ENCODE results near the gene FOXP2. TPM values are rescaled to one million over a fixed set of nuclear protein-coding genes. Genes with fewer than 3 reads are reported as not detected.

Gene FOXP2
- total RNA-seq, 4 donors from 2014 or later, result 5.6 to 22.1 (median 6.7) TPM

- Histone ChIP-seq H3K9me3 (no peaks in the 10 kb centered on the region), H3K27ac (no peak overlapping the region), H3K4me3 (no peak overlapping the region), H3K4me1 (no peaks in the 10 kb centered on the region), H3K36me3 (no peaks in the 10 kb centered on the region), H3K27me3 (no peaks in the 10 kb centered on the region)
- WGBS, 2 donors, result 86 to 87% methylated on average over 3 of the region's 3 CpGs
- intact Hi-C loops (cut with DNase I), result no loop called here
- DNase-seq, result no peak
- no peak for TF ChIP-seq POLR2A (IDR thresholded peaks at IDR 0.05)
- TF ChIP-seq, protein P1, sequence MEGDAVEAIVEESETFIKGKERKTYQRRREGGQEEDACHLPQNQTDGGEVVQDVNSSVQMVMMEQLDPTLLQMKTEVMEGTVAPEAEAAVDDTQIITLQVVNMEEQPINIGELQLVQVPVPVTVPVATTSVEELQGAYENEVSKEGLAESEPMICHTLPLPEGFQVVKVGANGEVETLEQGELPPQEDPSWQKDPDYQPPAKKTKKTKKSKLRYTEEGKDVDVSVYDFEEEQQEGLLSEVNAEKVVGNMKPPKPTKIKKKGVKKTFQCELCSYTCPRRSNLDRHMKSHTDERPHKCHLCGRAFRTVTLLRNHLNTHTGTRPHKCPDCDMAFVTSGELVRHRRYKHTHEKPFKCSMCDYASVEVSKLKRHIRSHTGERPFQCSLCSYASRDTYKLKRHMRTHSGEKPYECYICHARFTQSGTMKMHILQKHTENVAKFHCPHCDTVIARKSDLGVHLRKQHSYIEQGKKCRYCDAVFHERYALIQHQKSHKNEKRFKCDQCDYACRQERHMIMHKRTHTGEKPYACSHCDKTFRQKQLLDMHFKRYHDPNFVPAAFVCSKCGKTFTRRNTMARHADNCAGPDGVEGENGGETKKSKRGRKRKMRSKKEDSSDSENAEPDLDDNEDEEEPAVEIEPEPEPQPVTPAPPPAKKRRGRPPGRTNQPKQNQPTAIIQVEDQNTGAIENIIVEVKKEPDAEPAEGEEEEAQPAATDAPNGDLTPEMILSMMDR (IDR thresholded peaks at IDR 0.05), result no peak
Measured at GRCh38 chr7:114700247-114700928, 285.8 kb downstream of the FOXP2 start.

DNA sequence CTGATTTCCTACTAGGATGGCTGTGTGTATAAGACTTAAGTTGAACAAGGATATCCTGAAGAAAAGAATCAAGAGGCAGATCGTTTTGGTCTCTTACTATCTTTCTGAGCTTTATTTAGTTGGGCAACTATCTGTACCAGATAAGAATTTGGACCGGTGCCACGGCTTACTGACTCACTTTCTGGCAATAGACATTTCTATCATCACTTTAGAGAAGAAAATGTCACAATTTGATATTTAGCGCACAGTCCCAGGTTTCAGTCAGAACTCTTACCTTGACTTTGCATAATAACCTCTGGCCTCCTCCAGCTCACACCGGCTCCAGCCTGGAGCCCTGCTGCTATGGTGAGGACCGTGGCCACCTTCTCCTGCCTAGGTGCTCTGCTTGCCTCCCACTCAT, 289.1 kb downstream of the FOXP2 start:
- H3K27me3 ChIP-seq, result no peaks in the 10 kb centered on the region
- intact Hi-C loops (cut with DNase I), result no loop called here
- no peak for DNase-seq
- no peak for TF ChIP-seq POLR2A (IDR thresholded peaks at IDR 0.05)
- TF ChIP-seq, protein P1 (IDR thresholded peaks at IDR 0.05), result no peak
- H3K36me3 ChIP-seq, result no peaks in the 10 kb centered on the region
- no peak overlapping the region for H3K27ac ChIP-seq
- no peaks in the 10 kb centered on the region for H3K4me1 ChIP-seq
- no peak overlapping the region for H3K4me3 ChIP-seq
- 78 to 80% methylated on average over 6 of the region's 6 CpGs for WGBS, 2 donors
- no peaks in the 10 kb centered on the region for H3K9me3 ChIP-seq

GRCh38 chr7:114708646-114709045, 294.0 kb downstream of the FOXP2 start:
- TF ChIP-seq, protein P1 (IDR thresholded peaks at IDR 0.05), result no peak
- no peak for TF ChIP-seq POLR2A (IDR thresholded peaks at IDR 0.05)
- Histone ChIP-seq H3K4me1 (no peaks in the 10 kb centered on the region), H3K36me3 (no peaks in the 10 kb centered on the region), H3K4me3 (no peak overlapping the region), H3K27me3 (no peaks in the 10 kb centered on the region), H3K27ac (no peak overlapping the region), H3K9me3 (no peaks in the 10 kb centered on the region)
- 58 to 66% methylated on average over 6 of the region's 6 CpGs for WGBS, 2 donors
- no peak for DNase-seq
- intact Hi-C loops (cut with DNase I), result no loop called here

DNA sequence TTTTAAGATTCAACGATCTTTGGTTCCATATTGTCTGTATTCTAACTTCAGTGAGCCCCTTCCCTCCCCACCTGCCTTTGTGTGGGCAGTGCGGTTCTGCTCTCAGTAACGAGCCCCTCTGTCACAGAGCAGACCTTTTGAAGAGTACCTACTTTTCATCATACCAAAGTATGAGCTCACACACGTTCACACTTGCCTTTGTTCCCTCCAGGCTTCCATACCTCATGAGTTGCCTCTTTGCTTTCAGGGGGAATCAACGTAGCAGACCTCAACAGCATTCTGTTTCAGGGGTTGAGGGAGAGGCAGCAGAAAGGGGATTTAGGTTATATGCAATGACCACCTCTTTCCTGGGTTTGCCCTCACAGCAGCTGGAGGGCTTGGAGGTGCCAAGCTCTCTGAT, 295.9 kb downstream of the FOXP2 start:
- WGBS, 2 donors, result 62 to 68% methylated on average over 4 of the region's 5 CpGs
- DNase-seq, result no peak
- TF ChIP-seq, protein P1 (IDR thresholded peaks at IDR 0.05), result no peak
- TF ChIP-seq POLR2A (IDR thresholded peaks at IDR 0.05), result no peak

DNA sequence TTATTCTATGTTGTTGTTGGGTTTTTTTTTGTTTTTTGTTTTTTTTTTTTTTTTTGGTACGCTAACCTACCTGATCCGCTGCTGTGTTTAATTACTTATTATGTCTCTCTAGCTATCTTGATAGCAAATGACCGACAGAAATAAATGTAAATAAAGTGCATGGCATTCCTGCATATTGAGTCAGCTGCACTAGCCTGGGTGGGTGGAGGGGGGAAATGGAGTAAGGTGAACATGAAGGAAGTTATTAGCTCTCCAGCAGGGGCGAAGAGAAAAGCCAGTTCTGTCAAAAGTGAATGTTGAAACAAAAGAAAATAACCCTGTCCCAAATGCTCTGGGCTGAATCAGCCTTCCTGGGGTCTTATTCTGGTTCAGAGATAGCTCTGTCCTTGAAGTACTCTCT, 296.6 kb downstream of the FOXP2 start:
- DNase-seq, result no peak
- Histone ChIP-seq H3K27ac (no peak overlapping the region), H3K9me3 (no peaks in the 10 kb centered on the region), H3K27me3 (no peaks in the 10 kb centered on the region), H3K4me3 (no peak overlapping the region), H3K36me3 (no peaks in the 10 kb centered on the region), H3K4me1 (no peaks in the 10 kb centered on the region)
- WGBS, 2 donors, result 53 to 87% methylated on average over 4 of the region's 4 CpGs
- TF ChIP-seq POLR2A (IDR thresholded peaks at IDR 0.05), result no peak
- TF ChIP-seq, protein P1 (IDR thresholded peaks at IDR 0.05), result no peak
- intact Hi-C loops (cut with DNase I), result no loop called here

More for the DNA sequence above, 295.9 kb downstream of the FOXP2 start:
- Histone ChIP-seq H3K4me3 (no peak overlapping the region), H3K27ac (no peak overlapping the region), H3K36me3 (no peaks in the 10 kb centered on the region), H3K9me3 (no peaks in the 10 kb centered on the region), H3K27me3 (no peaks in the 10 kb centered on the region), H3K4me1 (no peaks in the 10 kb centered on the region)
- intact Hi-C loops (cut with DNase I), result no loop called here
